Coronary artery (tissue), 2 donors: ENCODE data around the gene TEX2.
"Not testable (repeated sequence)": the region's sequence is repeated elsewhere in the genome, so short reads cannot be mapped to it uniquely, and the experiment has no call there.

Source experiments
- DNase-seq: peaks from one replicate; pipeline ENCODE4 v3.0.0-alpha.2; 2017; ENCODE audit warnings: low spot score
- H3K27ac ChIP-seq, 2 donors: fragments of 200-600 bp; sonication (generic); one replicate each; pipeline ENCODE4 v1.5.1; 2016 to 2019
- H3K4me3 ChIP-seq: fragments of 200-600 bp; sonication (generic); 2 replicates; pipeline ENCODE4 v1.5.1; 2016; ENCODE audit warnings: mild to moderate bottlenecking, moderate library complexity
- TF ChIP-seq, protein P1 (sequence below): fragments of 200-600 bp; sonication (generic); IDR thresholded peaks from one replicate; pipeline ENCODE4 v1.5.1; 2019; ENCODE audit warnings: antibody characterized with exemption

Gene TEX2

GRCh38 chr17:64188088-64188487 is 75.0 kb downstream of the TEX2 start:
- no peak overlapping the region for H3K27ac ChIP-seq
- no peak for DNase-seq
- TF ChIP-seq, protein P1, sequence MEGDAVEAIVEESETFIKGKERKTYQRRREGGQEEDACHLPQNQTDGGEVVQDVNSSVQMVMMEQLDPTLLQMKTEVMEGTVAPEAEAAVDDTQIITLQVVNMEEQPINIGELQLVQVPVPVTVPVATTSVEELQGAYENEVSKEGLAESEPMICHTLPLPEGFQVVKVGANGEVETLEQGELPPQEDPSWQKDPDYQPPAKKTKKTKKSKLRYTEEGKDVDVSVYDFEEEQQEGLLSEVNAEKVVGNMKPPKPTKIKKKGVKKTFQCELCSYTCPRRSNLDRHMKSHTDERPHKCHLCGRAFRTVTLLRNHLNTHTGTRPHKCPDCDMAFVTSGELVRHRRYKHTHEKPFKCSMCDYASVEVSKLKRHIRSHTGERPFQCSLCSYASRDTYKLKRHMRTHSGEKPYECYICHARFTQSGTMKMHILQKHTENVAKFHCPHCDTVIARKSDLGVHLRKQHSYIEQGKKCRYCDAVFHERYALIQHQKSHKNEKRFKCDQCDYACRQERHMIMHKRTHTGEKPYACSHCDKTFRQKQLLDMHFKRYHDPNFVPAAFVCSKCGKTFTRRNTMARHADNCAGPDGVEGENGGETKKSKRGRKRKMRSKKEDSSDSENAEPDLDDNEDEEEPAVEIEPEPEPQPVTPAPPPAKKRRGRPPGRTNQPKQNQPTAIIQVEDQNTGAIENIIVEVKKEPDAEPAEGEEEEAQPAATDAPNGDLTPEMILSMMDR, result no peak
- H3K4me3 ChIP-seq, result no peak overlapping the region

DNA sequence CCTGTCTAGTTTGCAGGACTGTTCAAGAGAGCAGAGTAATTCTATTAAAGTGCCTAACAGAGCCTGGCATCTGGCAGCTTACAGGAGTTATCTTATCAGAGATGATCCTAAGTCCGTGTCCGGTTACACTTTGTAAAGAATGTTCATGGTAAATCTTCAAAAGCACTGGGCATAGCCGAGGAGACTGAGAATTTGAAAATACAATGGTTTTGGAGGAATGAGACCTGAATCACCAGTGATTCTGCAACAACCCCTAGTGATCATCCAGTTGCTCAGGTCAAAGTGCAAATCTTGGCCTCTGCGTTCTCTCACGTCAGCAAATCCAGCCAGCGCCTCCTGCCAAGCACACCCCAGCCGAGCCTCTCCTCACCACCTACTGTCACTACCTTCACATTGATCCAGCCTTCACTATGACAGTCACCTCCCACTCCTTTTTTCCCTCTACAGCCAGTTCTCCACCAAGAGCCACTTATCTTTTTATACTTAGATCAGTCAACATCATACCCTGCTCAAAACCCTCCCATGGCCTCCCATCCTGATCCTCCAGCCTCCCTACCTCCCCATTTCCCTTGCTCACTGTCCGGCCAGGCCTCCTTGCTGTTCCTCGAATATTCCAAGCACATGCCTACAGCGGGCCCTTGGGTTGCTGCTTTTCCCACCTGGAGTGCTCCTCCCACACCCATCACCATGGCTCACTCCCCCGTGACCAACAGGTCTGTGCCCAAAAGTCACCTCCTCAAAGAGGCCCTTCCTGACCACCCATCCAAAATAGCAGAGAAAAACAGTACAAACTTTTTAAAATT is 75.8 kb downstream of the TEX2 start:
- TF ChIP-seq, protein P1, result no peak
- Histone ChIP-seq H3K27ac (peak overlapping the region in 1 of 2 donors; percentile 73), H3K4me3 (no peak overlapping the region)
- no peak for DNase-seq

DNA sequence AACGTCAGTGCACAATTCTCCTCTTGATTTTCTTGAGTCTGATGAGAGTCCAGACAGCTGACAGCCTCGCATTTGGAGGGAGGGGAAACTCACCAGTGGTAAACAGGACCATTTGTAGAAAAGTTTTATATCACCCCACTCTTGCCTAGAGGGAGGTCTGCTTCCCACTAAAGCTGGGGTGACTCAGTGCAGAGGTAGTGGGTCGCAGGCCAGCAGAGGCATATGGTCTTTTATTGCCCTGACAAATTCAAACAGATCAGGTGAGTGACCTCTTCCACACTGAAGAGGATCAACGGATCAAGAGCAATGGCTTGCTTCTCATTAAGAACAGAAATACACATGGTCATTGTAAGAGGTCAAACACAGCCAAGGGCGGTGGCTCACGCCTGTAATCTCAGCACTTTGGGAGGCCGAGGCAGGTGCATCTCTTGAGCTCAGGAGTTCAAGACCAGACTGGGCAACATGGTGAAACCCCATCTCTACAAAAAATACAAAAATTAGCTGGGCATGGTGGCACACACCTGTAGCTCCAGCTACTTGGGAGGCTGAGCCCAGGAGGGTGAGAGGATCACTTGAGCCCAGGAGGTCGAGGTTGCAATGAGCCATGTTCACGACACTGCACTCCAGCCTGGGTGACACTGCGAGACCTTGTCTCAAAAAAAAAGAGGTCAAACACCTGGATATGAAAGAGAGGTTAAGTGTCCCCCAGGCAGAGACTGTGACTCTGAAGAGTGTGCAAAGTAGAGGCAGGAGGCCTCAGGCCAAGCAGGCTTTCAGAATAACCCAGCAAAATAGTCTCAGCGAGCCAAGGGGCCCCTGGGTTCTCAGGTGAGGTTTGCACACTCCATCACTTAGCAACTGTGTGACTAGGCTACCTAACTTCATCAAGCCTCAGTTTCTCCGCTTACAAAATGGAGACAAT is 76.6 kb downstream of the TEX2 start:
- no peak for DNase-seq
- no peak overlapping the region for H3K4me3 ChIP-seq
- H3K27ac ChIP-seq, result peak overlapping the region; percentile 72 to 73
- TF ChIP-seq, protein P1, result no peak

- H3K27ac ChIP-seq, result peak overlapping the region; percentile 72 to 79
- not testable (repeated sequence) for H3K4me3 ChIP-seq
- DNase-seq, result peak; percentile 83
Measured at GRCh38 chr17:64185557-64185956, 77.5 kb downstream of the TEX2 start.

DNA sequence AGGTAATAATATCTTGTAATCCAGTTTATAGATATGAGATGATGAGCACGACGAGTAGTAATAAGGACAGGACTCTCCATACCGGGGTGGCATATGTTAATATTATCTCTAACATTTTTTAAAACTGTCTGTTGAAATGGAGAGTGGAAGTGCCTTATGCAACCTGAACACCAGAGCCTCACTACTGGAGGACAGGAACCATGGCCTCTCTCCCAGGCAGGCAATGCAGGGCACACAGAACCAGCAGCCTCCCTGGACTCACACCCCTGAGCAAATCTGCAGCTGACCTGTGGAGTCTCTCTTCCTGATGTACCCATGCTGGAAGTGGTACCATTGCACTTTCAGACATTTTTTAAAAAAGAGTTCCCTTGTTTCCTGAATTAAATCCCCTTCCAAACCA is 78.0 kb downstream of the TEX2 start:
- DNase-seq, result no peak
- no peak overlapping the region for H3K4me3 ChIP-seq
- H3K27ac ChIP-seq, result peak overlapping the region; percentile 72 to 79
- TF ChIP-seq, protein P1, result no peak

- TF ChIP-seq, protein P1, result no peak
- Histone ChIP-seq H3K27ac (no peak overlapping the region), H3K4me3 (no peak overlapping the region)
- DNase-seq, result no peak
Measured at GRCh38 chr17:64183815-64184214, 79.2 kb downstream of the TEX2 start.

- TF ChIP-seq, protein P1, result no peak
- Histone ChIP-seq H3K4me3 (no peak overlapping the region), H3K27ac (no peak overlapping the region)
- no peak for DNase-seq
Measured at GRCh38 chr17:64182325-64183012, 80.6 kb downstream of the TEX2 start.
